Activated T-helper 1 cell treated with Interleukin-2 at 50 U/mL for 16 hours (primary cell): ENCODE measurements around the gene C1QTNF6.

Experiments
- DNase-seq: peaks from one replicate; pipeline ENCODE4 v3.0.0-alpha.2; 2020; ENCODE audit warnings: low read depth

C1QTNF6 gene

DNA sequence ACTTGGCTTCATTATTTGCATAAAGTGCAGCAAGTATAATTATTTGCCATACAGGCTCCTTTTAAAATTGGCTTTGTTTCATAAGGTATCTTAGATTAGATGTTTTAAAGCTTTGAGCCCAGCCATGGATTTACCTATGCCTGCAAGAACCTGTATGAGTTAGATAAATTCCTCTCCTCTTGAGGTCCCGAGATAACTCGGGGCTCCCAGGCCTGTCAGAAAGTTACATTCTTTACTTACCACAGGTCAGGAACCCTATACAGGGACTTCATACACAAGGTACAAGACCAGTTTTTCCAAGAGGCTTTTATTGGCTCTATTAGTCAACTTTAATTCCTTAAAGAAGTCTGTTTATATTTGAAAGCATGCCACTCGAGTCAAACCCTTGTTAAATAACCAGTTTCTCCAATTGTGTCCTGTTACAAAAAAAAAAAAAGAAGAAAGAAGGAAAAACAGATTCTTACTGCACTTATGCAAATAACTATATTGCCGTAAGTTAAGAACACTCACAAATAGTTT, 2.3 kb upstream of the C1QTNF6 start:
- no peak for DNase-seq

DNA sequence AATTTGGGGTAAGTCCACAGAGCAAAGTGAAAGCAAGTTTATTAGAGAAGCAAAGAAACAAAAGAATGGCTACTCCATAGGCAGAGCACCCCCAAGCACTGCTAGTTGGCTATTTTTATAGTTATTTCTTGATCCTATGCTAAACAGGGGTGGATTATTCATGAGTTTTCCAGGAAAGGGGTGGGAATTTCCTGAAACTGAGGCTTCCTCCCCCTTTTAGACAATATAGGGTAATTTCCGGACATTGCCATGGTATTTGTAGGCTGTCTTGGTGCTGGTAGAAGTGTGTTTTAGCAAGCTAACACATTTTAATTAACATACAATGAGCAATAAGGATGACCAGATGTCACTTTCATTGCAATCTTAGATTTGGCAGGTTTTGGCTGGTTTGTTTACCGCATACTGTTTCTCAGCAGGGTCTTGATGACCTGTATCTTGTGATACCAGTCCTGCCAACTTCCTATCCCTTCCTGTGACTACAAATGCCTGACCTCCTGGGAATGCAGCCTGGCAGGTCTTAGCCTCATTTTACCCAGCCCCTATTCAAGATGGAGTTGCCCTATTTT, 937 bp upstream of the C1QTNF6 start:
- DNase-seq: no peak

DNA sequence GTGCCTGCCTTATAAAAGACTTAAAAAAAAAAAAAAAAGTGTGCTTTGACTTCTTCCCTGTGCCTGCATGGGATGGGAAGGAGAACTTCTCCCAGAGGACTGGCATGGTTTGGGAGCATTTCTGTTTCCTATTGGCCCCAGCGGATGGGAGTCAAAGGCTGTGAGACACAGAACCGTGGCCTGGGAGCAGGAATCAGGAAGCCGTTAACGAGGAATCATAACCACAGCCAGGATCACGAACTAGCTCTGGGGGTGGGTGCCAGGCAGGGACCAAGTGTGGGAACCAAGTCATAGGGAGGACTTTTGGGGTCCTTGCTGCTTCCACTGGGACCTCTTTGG, 526 bp downstream of the C1QTNF6 start:
- DNase-seq: no peak

DNA sequence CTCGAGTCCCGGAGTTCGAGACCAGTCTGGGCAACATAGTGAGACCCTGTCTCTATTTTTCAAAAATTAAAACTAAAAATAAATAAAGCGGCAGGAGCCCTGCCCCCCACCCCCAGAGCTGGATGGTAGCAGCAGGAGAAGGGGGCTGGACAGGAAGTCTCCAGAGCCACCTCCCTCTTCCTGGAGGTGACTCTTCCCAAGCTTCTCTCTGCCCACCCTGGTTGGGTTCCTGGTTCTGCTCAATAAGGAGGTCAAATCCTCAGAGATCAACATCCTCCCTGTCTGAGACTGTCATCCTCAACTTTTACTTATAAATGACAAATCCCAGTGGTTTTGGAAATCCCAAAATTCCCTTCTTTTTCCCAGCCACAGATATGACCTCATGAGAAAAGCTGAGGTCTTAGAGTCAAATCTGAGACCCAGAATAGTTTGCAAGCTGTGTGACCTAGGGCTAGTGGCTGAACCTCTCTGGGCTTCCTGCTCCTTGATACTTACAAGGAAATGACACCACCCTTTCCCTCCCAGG, 987 bp downstream of the C1QTNF6 start:
- no peak for DNase-seq

DNA sequence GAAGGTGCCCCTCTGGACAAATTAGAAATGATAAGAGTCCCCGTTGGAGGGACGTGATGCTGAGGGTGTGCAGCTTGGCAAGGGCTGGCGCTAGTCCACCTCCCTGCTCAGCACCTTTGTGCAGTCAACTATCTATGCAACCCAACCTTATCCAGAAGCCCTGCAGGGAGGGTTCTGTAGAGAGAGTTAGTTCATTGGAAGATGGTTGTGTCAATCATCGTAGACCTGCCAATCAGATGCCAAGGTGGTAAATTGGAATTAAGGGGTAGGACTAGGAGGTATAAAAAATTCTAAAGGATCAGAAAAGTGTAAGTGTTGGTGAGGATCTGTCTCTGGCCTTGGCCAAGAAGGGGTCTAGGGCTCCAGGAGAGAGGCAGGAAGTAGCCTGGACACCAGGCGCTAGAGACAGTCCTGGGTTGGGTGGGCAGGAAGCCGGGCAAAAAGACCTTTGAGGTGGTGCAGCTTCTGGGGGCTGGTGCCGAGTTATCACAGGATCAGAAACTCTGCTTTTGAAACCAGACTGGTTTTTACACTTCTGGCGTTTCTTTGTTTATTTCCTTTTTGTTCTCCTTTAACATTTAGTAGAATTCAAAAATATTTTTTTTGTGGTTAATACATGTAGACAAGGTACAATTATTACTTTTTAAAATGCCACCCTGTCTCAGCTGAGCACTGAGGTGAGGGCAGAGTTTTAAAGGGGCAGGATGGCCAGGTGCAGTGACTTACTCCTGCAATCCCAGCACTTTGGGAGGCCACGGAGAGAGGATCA, 1.6 kb downstream of the C1QTNF6 start:
- DNase-seq: no peak

DNA sequence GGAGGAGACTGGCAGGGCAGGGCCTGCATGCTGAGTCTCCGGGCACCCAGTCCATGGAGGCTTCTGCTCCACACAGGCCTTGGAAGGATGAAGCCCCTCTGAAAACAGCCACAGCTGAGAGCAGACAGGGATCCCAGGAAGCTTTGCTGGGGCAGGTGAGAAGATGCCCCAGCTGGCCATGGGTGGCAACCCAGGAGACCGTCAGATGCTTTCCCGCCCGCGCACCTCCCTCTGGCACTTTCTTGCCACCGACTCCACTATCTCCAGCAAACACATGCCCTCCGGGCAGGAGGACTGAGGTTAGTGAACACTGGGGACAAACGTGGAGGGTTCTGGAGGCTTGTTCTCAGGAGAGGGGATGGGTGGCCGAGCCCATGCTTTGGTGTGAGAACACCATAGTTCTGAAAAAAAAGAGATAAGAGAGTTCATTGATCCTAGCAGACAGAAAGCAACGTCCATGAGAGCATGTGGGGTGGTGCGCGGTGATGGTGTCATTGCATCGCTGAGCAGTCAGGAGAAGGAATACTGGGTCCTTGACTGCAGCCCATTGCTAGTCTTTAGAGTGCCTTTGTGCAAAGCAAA, 2.3 kb downstream of the C1QTNF6 start:
- no peak for DNase-seq

DNA sequence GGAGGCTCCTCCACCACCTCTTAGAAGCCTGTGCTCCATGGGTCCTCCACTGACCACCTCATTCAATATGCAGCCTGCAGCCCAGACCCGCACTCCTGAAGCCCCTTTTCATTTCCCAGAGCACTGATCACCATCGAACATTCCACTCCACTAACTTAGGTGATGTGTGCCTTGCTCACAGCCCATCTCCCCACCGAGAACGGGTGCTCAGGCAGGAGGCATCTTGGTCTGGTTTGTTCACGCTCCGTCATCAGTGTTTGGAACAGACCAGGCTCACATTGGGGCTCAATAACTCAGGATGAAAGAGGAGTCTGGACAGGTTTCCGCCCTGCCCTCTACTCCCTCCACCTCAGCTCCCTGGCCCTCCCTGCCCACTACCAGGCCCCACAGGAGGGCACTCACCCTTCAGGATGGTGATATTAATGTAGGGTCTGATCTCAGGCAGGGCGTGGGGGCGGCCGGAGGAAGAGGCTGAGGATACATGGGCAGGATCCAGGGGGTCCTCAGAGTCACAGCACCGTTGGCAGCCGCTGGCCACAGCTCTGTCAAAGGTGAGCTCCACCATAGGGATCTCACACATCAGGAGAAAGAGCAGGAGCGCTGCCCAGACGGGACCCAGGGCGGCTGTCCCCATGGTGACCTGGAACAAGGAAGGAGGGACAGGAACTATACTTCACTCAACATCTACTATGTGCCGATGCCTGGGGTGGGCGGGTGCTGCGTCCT, 3.1 kb downstream of the C1QTNF6 start:
- no peak for DNase-seq

DNA sequence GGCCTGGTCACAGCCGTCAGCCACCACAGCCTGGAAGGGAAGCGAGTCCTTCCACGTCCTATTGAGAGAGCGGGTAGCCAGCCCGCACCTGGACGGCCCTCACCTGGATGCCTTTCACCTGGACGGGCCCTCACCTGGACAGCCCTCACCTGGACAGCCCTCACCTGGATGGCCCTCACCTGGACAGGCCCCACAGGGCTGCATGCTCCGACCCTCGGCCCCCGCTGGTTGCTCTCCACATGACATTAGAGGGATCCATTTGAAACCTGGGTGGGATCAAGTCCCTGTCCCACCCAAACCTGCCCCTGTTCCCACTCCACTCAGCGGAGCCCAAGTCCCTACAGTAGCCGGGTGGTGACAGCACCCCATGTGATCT, 3.7 kb downstream of the C1QTNF6 start:
- DNase-seq: no peak

DNA sequence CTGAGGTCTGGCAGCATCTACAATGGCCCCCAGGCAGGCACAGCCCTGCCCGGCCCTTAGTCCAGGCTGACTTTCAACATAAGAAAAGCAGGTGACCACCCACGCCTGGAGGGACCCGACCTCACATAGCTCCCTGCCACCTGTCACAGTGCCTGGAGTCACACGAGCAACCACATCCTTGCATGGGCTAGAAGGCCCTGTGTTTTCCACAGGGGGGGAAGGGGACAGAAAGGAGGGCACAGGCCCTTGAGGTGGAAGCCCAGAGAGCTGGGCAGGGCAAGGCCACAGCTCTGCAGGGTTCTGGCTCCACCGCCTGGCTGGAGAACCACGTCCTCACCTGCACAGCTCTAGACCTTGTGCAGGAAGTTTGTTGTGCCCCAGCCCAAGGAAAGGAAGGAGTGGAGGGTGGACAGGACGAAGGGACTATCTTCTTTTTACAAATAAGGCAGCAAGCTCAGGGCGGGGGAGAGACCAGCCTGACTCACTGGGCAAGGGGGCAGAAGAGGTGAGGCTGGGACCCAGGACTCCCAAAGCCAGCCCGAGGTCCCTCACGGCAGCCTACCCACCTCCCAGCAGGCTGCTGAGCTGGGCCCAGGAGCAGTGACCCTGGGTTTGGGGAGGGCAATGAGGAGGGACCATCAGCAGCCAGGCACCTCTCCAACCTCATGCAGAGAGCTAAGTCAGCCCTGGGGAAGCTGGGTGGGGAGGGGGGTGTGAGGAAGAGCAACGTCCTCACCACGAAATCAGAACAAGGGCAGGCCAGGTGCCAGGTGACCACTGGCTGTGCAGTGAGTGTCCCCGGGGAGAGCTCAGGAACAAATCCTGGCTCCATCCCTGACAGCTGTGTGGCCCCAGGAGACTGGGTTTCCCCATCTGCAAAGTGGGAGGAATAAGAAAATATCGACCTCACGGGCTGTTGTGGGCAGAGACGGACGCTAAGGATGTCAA, 4.3 kb downstream of the C1QTNF6 start:
- DNase-seq: no peak

DNA sequence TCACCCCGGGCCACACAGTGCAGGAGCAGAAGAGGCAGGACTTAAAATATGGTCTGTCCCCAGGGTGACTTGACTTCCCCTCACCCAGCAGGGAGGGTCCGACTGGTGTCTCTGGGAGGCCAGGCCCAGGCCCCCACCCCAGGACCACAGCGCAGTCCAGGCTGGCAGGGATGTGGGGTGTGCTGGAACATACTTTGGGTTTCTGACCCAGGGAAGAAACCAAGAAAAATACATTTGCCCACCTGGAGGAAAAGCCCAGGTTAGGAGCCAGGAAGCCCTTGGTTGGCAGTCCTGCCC, 5.2 kb downstream of the C1QTNF6 start:
- no peak for DNase-seq

DNA sequence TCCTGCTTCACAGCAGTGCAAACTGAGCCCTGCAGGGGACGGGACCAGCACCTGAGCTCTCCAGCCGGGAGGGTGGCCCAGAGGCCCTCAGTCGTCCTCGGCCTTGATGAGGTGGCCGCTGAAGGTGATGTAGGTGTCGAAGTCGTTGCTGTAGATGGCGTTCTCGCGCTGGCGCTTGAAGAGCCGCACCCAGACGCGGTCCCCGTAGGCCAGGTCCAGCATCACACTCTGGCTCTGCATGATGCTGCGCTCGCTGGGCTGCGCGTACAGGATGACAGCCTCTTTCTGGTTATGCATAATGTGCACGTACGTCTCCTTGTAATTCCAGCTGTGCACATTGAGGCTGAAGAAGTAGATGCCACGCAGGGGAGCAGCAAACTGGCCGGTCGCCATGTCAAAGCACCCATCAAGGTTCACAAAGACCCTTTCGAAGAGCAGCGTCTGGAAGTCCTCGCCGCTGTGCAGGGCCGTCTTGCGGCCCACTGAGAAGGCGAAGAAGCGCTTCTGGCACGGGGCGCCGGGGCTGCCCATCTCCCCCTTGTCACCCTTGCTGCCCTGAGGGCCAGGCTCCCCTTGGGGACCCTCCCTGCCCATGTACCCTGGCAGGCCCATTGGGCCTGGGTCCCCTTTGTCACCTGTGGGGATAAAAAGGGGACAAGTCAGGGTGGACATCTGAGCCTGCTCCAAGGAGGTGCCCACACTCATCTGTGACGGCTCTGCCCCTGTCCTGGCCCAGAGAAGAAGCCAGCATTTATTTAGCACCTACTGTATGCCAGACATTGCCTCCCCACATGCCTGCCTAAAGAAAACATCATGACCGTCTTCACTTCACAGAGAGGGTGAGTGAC, 5.7 kb downstream of the C1QTNF6 start:
- no peak for DNase-seq

DNA sequence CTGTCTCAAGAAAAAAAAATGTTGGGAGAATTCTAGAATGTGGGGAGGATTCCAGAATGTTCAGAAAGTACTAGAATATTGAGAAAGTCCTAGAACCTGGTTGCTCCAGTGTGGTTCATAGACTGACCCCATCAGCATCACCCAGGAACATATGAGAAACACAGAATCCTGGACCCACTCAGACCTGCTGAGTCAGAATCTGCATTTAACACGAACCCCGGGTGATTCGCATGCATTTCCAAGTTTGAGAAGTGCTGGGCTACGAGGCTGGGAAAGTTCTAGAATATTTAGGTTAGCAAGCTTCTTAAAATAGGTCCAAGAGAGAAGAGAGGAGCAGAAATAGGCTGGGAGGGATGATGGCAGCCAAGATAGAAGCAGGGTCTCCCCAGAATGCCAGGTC, 6.4 kb downstream of the C1QTNF6 start:
- DNase-seq: no peak

DNA sequence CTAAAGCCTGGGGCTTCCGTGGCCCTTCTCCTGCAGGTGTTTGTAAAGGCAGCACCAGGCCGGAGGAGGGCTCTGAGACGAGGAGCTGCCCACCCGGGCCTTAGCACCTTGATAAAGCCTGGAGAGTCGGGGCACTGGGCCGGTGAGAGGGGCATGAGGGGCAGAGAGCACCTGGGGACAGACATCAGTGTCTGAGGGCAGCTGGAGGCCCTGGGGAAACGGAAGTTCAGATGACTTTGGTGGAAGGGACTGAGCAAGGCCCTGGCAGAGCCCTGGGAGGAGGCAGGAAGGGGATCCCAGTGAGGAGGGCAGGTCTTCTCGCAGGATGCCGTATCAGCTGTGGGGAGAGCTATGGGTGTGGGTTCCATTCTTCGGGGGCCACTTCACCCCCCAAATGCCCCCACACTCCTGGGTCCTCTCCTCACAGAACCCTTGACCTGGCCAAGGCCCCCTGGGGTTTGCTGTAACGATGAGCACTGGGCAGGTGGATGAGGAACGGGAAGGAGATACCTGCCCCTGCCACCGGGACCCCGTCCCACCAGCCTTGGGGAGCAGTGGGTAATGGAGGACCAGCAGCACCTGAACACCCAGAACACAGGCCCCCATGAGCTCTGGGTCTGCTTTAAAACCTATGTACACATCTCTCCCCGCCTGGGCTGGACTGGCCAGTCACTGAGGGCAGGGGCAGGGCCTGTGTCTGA, 7.4 kb downstream of the C1QTNF6 start:
- no peak for DNase-seq

DNA sequence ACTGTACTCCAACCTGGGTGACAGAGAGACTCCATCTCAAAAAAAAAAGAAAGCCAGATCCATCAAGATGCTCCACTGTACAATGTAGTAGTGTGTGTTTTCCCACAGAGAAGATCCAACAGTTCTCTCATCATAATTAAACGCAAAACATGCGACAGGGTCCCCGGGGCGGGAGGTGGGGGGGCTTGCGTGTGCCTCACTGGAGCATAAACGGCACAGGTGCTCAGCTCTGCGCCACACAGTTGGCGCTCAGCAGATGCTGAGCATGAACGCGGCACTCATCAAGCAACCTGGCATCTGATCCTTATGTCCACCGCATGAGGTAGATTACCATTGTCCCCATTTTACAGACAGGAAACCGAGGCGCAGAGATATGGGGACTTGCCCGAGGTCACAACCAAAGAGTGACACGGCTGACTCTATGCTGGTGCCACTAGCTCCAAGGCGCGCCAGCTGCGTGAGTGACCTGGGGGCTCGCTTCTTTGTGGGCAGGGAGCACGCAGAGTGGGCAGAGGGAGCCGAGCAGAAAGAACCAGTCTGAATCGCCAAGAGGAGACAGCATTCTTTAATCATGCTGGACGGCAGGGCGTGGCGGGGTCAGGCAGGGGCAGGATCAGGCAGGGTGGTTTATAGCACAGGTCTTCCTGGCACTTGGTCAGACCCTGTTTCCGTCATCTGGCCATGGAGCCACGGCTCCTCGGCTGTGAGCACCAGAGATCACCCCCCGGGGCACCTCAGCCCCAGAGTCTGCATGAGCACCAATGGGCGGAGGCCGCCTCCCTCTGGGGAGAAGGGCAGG, 8.2 kb downstream of the C1QTNF6 start:
- no peak for DNase-seq

DNA sequence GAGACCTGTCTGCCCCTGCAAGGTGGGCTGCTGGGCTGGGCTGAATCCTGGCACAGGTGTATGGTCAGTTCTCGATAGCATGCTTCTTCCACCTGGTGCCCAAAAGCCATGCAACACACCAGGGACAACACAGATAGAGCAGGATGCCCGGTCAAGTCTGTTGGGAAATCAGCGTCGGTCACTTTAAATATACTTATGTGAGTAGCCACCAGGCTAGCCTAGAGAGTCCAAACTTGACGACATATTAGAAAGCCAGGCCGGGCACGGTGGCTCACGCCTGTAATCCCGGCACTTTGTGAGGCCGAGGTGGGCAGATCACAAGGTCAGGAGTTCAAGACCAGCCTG, 8.9 kb downstream of the C1QTNF6 start:
- DNase-seq: no peak

DNA sequence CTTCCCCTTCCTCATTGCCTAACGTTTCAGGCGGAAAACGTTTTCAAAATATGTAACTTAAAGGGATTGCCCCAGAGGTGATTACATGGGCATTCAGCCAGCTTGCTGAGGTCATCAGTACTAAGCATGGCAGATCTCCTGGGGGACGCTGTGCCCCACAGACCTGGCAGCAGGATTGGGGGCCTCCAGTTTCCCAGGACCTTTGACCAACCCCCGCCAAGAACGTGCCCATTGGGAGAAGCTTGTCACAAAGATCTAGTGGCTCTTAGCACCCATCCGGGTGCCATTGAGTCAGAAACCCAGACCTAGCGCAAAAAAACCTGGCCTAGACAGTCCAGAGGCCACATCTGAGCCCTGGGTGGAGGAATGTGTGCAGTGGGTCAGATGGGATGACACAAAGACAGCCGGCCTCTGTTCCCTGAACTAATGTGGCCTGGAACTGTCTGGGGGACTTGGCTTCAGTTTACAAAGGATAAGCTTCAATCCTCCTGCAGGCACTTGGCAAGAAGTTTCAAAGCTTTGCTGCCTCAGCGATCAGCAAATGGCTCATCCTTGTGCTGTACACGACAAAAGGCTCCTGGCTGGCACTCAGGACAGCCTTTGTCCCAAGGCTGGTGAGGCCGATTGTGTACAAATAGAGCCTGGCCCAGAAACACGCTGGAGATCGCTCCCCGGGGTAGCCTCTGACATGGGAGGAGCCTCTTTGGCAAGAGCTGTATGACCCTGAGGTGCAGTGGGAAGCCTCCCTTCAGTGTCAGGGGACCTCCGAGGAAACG, 9.5 kb downstream of the C1QTNF6 start:
- DNase-seq: no peak

DNA sequence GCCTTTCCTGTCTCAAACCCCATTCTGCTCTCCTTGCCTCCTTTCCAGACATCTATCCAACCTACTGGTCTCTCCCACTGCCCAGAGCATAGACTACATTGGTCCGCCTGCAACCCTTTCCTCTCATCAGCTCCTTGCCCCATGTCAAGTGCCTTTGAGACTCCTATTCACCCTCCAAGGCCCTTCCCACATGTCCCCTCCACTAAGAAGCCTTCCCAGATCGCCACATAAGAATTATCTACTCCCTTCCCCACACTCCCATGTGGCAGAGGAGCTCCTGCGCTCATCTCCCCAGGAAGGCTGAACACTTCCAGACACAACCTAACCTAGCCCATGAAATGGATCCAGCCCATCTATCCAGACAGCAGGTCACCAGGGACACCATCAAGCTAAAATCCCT, 10.3 kb downstream of the C1QTNF6 start:
- no peak for DNase-seq

DNA sequence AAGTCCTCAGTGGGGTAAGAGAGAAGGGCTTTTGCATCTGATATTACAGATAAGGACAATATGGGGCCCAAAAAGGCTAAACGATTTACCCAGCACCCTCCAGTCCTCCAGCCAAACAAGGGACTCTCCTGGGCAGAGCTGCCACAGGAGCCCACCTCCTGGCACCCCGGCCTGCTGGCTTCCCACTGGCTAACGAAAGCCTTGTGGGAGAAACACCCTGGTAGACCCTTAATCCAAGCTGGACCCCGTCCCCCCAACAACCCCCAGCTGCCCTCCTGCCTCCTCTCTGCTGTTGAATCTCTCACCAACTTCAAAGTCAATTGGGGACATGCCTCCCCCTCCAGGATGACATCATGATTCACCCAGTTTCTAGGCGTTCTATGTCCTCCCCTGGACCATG, 10.8 kb downstream of the C1QTNF6 start:
- DNase-seq: no peak
